GM19043 (cell line): ENCODE data around the gene ZNRF3.

ENCODE experiments used
- ATAC-seq: cut with Tn5 transposase; IDR thresholded peaks from one replicate; pipeline ENCODE4 v1.9.1; 2021; ENCODE audit warnings: low read depth; ENCODE audit not compliant: unreplicated experiment

The ZNRF3 gene

GRCh38 chr22:28978863-28979796, 95.8 kb downstream of the ZNRF3 start:
- no peak for ATAC-seq

- ATAC-seq = no peak
These were observed 97.0 kb downstream of the ZNRF3 start for GRCh38 chr22:28980326-28980725.

GRCh38 chr22:28981818-28982499, 98.6 kb downstream of the ZNRF3 start:
- ATAC-seq = no peak

GRCh38 chr22:28983190-28983589, 99.8 kb downstream of the ZNRF3 start:
- ATAC-seq = no peak

- ATAC-seq = no peak
These were observed 100.5 kb downstream of the ZNRF3 start for GRCh38 chr22:28983788-28984441.

GRCh38 chr22:28984482-28985158, 101.2 kb downstream of the ZNRF3 start:
- ATAC-seq = no peak

- ATAC-seq = no peak
These were observed 102.4 kb downstream of the ZNRF3 start for GRCh38 chr22:28985581-28986290.

GRCh38 chr22:28986366-28986765, 103.0 kb downstream of the ZNRF3 start:
- ATAC-seq = no peak

- no peak for ATAC-seq
These were observed 105.1 kb downstream of the ZNRF3 start for GRCh38 chr22:28988457-28988856.

- ATAC-seq = no peak
These were observed 105.7 kb downstream of the ZNRF3 start for GRCh38 chr22:28989035-28989464.

- ATAC-seq = no peak
These were observed 106.1 kb downstream of the ZNRF3 start for GRCh38 chr22:28989484-28989883.

GRCh38 chr22:28989912-28990311, 106.5 kb downstream of the ZNRF3 start:
- ATAC-seq = no peak

- no peak for ATAC-seq
These were observed 109.4 kb downstream of the ZNRF3 start for GRCh38 chr22:28992565-28993356.

- ATAC-seq = no peak
These were observed 111.2 kb downstream of the ZNRF3 start for GRCh38 chr22:28994522-28994921.

GRCh38 chr22:28995551-28995950, 112.2 kb downstream of the ZNRF3 start:
- no peak for ATAC-seq

- ATAC-seq = no peak
These were observed 114.0 kb downstream of the ZNRF3 start for GRCh38 chr22:28997342-28997741.

- ATAC-seq = no peak
These were observed 115.3 kb downstream of the ZNRF3 start for GRCh38 chr22:28998681-28999080.

GRCh38 chr22:28999510-28999909, 116.1 kb downstream of the ZNRF3 start:
- ATAC-seq = no peak

- no peak for ATAC-seq
These were observed 116.7 kb downstream of the ZNRF3 start for GRCh38 chr22:28999919-29000556.
